GM06990 (cell line): Measurements from ENCODE around the gene SCN5A.
A peak's percentile ranks its signal among the peaks of the same experiment; 100 is the strongest.

Experiments
- DNase-seq: peaks from one replicate; pipeline ENCODE4 v3.0.0-alpha.2; 2011; ENCODE audit not compliant: insufficient read length; ENCODE audit errors: extremely low read depth
- H3K27me3 ChIP-seq: replicated peaks from 2 replicates; pipeline ENCODE4 v1.6.0; 2011; ENCODE audit warnings: low read length; ENCODE audit not compliant: control insufficient read depth, insufficient read depth
- H3K36me3 ChIP-seq: 2 replicates; pipeline ENCODE4 v1.5.1; 2011; ENCODE audit warnings: low read length; ENCODE audit not compliant: control insufficient read depth, insufficient read depth
- H3K4me3 ChIP-seq: replicated peaks from 2 replicates; pipeline ENCODE4 v1.5.1; 2011; ENCODE audit warnings: low read depth, mild to moderate bottlenecking, control low read depth, low read length
- CTCF ChIP-seq: IDR thresholded peaks from 2 replicates; pipeline ENCODE4 v1.5.1; 2011; ENCODE audit warnings: low read length, control low read depth, mild to moderate bottlenecking, inconsistent platforms; ENCODE audit not compliant: insufficient read depth, poor library complexity, severe bottlenecking

Gene SCN5A

GRCh38 chr3:38689774-38690173 lies 40.3 kb upstream of the SCN5A start:
- TF ChIP-seq CTCF, result no peak
- Histone ChIP-seq H3K36me3 (no peaks in the 10 kb centered on the region), H3K4me3 (no peak overlapping the region), H3K27me3 (no peaks in the 10 kb centered on the region)
- DNase-seq, result no peak

GRCh38 chr3:38689346-38689745 lies 39.9 kb upstream of the SCN5A start:
- TF ChIP-seq CTCF, result no peak
- Histone ChIP-seq H3K27me3 (no peaks in the 10 kb centered on the region), H3K4me3 (no peak overlapping the region), H3K36me3 (no peaks in the 10 kb centered on the region)
- DNase-seq, result no peak

GRCh38 chr3:38687321-38687720 lies 37.8 kb upstream of the SCN5A start:
- no peak for TF ChIP-seq CTCF
- Histone ChIP-seq H3K4me3 (no peak overlapping the region), H3K27me3 (no peaks in the 10 kb centered on the region), H3K36me3 (no peaks in the 10 kb centered on the region)
- no peak for DNase-seq

- Histone ChIP-seq H3K27me3 (peaks cover 1% of the 10 kb centered on the region; the same call in 1 of the 2 replicates), H3K4me3 (no peak overlapping the region), H3K36me3 (no peaks in the 10 kb centered on the region)
- DNase-seq, result no peak
- no peak for TF ChIP-seq CTCF
These were observed 35.1 kb upstream of the SCN5A start for GRCh38 chr3:38684546-38684945.

GRCh38 chr3:38669668-38670067 lies 20.2 kb upstream of the SCN5A start:
- DNase-seq, result no peak
- TF ChIP-seq CTCF, result no peak
- no peaks in the 10 kb centered on the region for H3K36me3 ChIP-seq

GRCh38 chr3:38662544-38662943 lies 13.1 kb upstream of the SCN5A start:
- Histone ChIP-seq H3K4me3 (no peak overlapping the region), H3K36me3 (no peaks in the 10 kb centered on the region), H3K27me3 (no peaks in the 10 kb centered on the region)
- peak; percentile 37 for TF ChIP-seq CTCF
- no peak for DNase-seq

More at GRCh38 chr3:38669668-38670067, 20.2 kb upstream of the SCN5A start:
- Histone ChIP-seq H3K27me3 (no peaks in the 10 kb centered on the region), H3K4me3 (no peak overlapping the region)
